CD14-positive monocyte (primary cell): Measurements from ENCODE around the gene NHLRC3. TPM values are rescaled to one million over a fixed set of nuclear protein-coding genes. Genes with fewer than 3 reads are reported as not detected.
A peak's percentile ranks its signal among the peaks of the same experiment; 100 is the strongest.

Experiments
- DNase-seq, 3 donors: peaks; one replicate each; pipeline ENCODE4 v3.0.0-alpha.2; 2011 to 2022
- H2AFZ ChIP-seq: 2 replicates; pipeline ENCODE4 v1.6.0; 2012; ENCODE audit warnings: mild to moderate bottlenecking, low read depth, low read length, inconsistent platforms; ENCODE audit not compliant: insufficient read depth, poor library complexity, severe bottlenecking
- H3K27ac ChIP-seq, 2 donors: 1 replicate in 1 of 2; 2 replicates in 1 of 2; pipeline ENCODE4 v1.5.1; 2012 to 2013; ENCODE audit warnings: low read length in 2 of 2, control low read depth in 1 of 2, inconsistent platforms in 1 of 2, low read depth in 1 of 2, mild to moderate bottlenecking in 1 of 2
- H3K27me3 ChIP-seq, 2 donors: one replicate each; pipeline versions ENCODE4 v1.6.0 to v1.6.1; 2011 to 2013; ENCODE audit warnings: low read length in 2 of 2; ENCODE audit not compliant: control insufficient read depth in 2 of 2, insufficient read depth in 2 of 2
- H3K36me3 ChIP-seq, 2 donors: replicated peaks in 1 of 2; 1 replicate in 1 of 2; 2 replicates in 1 of 2; pipeline versions ENCODE4 v1.5.1 to v1.6.1; 2012 to 2013; ENCODE audit warnings: low read length in 2 of 2, control low read depth in 1 of 2, inconsistent platforms in 1 of 2, mild to moderate bottlenecking in 1 of 2; ENCODE audit not compliant: insufficient read depth in 2 of 2, control insufficient read depth in 1 of 2
- H3K4me1 ChIP-seq, 2 donors: 1 replicate in 1 of 2; 2 replicates in 1 of 2; pipeline versions ENCODE4 v1.5.1 to v1.6.1; 2012 to 2013; ENCODE audit warnings: low read length in 2 of 2, control low read depth in 1 of 2, inconsistent platforms in 1 of 2, mild to moderate bottlenecking in 1 of 2, moderate library complexity in 1 of 2; ENCODE audit not compliant: insufficient read depth in 2 of 2, control insufficient read depth in 1 of 2
- H3K4me2 ChIP-seq: replicated peaks from 2 replicates; pipeline ENCODE3; 2012; ENCODE audit warnings: low read length, moderate library complexity, mild to moderate bottlenecking; ENCODE audit not compliant: poor library complexity, severe bottlenecking; ENCODE audit errors: extremely low read depth
- H3K4me3 ChIP-seq, 3 experiments: fragments of 200-600 bp in 1 of 3; sonication (generic) in 1 of 3; replicated peaks in 1 of 3; 1 replicate in 2 of 3; 2 replicates in 1 of 3; pipeline ENCODE4 v1.5.1; 2011 to 2013; ENCODE audit warnings: low read length in 3 of 3, mild to moderate bottlenecking in 3 of 3, control low read depth in 2 of 3, low read depth in 2 of 3, inconsistent platforms in 1 of 3, moderate library complexity in 1 of 3
- H3K79me2 ChIP-seq: 2 replicates; pipeline ENCODE4 v1.6.0; 2012; ENCODE audit warnings: mild to moderate bottlenecking, control low read depth, inconsistent platforms, low read length, moderate library complexity; ENCODE audit not compliant: insufficient read depth
- H3K9ac ChIP-seq: 2 replicates; pipeline ENCODE4 v1.6.0; 2017; ENCODE audit warnings: low read length, mild to moderate bottlenecking; ENCODE audit not compliant: insufficient read depth, poor library complexity, severe bottlenecking
- H3K9me3 ChIP-seq, 2 donors: replicated peaks in 1 of 2; 1 replicate in 1 of 2; 2 replicates in 1 of 2; pipeline versions ENCODE4 v1.5.1 to v1.6.1; 2012 to 2013; ENCODE audit warnings: low read length in 2 of 2, control low read depth in 1 of 2; ENCODE audit not compliant: control insufficient read depth in 1 of 2, insufficient read depth in 1 of 2
- H4K20me1 ChIP-seq: 2 replicates; pipeline ENCODE4 v1.6.0; 2012; ENCODE audit warnings: mild to moderate bottlenecking, low read length, control low read depth, moderate library complexity; ENCODE audit not compliant: insufficient read depth
- H3K27ac Mint-ChIP-seq, 7 donors: one replicate each; pipeline ENCODE4 v1.8.0; 2020; ENCODE audit warnings: mild to moderate bottlenecking in 7 of 7, mixed read lengths in 7 of 7, moderate library complexity in 6 of 7, inconsistent platforms in 2 of 7
- H3K27me3 Mint-ChIP-seq, 3 donors: one replicate each; pipeline ENCODE4 v1.8.0; 2021 to 2022; ENCODE audit warnings: low read depth in 3 of 3, mild to moderate bottlenecking in 3 of 3, mixed read lengths in 3 of 3, moderate library complexity in 3 of 3, inconsistent platforms in 1 of 3
- H3K36me3 Mint-ChIP-seq, 2 donors: one replicate each; pipeline ENCODE4 v1.8.0; 2020; ENCODE audit warnings: mixed read lengths in 2 of 2, inconsistent platforms in 1 of 2, mild to moderate bottlenecking in 1 of 2
- H3K4me1 Mint-ChIP-seq: one replicate; pipeline ENCODE4 v1.8.0; 2020; ENCODE audit warnings: mild to moderate bottlenecking, mixed read lengths
- H3K4me3 Mint-ChIP-seq, 2 donors: one replicate each; pipeline ENCODE4 v1.8.0; 2020; ENCODE audit warnings: mild to moderate bottlenecking in 2 of 2, mixed read lengths in 2 of 2, moderate library complexity in 1 of 2
- H3K9me3 Mint-ChIP-seq, 7 donors: one replicate each; pipeline ENCODE4 v1.8.0; 2020 to 2022; ENCODE audit warnings: mixed read lengths in 7 of 7, mild to moderate bottlenecking in 6 of 7, moderate library complexity in 6 of 7, inconsistent platforms in 2 of 7
- WGBS: methylation state at CpG from one replicate; pipeline ENCODE4 v1.1.5; 2013; ENCODE audit warnings: missing lambda C conversion rate; ENCODE audit not compliant: insufficient coverage; 5-methylcytosine and 5-hydroxymethylcytosine counted together
- intact Hi-C, 2 donors: fragments of 100-400 bp; cut with micrococcal nuclease; formaldehyde crosslinking; loops; one replicate each; pipeline versions ENCODE4 v1.15.0 to v1.15.1; 2023
- polyA plus RNA-seq, 3 donors: library from polyadenylated mRNA; depleted of rRNA in 1 of 3; unstranded in 2 of 3; stranded (reverse) in 1 of 3; fragments of 300-500 nt in 2 of 3; fragments of >200 nt in 1 of 3; fragmentation: Illumina TruSeq in 2 of 3; gene quantifications; 1 replicate in 2 of 3; 2 replicates in 1 of 3; pipeline ENCODE4 v1.2.3, GENCODE V29; 2012 to 2021
- TF ChIP-seq, protein P1 (sequence below): fragments of 200-600 bp; IDR thresholded peaks from one replicate; pipeline ENCODE4 v1.8.0; 2022; ENCODE audit warnings: antibody characterized with exemption, mild to moderate bottlenecking

Gene NHLRC3
- polyA plus RNA-seq, 3 donors, result 12.8 to 17.7 (median 13.0) TPM

DNA sequence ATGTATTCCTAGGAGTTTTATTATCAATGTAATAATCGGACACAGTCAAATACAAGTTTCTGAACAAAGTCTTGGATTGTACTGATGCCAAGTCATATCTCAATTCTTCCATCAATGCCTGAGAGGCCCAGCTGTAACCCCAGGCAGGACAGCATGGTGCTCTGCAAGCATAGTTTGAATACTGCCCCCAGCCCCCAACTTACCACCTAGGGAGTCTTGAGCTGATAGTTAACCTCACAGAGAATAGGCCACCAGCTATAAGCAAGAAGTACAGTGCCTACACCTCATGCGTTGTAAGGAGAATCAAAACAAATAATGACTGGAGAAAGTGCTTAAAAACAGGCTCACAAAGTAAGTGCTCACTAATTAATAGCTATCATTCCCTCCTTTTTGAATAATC, 3.1 kb upstream of the NHLRC3 start:
- H3K36me3 Mint-ChIP-seq, result peaks cover 16 to 17% of the 10 kb centered on the region in 2 donors
- H3K4me1 ChIP-seq, result peaks cover 42 to 50% of the 10 kb centered on the region in 2 donors
- H3K9me3 Mint-ChIP-seq, result no peaks in the 10 kb centered on the region
- H3K27ac Mint-ChIP-seq, result peak overlapping the region in 2 of 7 donors; percentile 58 to 59
- H3K9ac ChIP-seq, result no peak overlapping the region
- H3K36me3 ChIP-seq, result peaks cover 3 to 18% of the 10 kb centered on the region in 2 donors
- peak overlapping the region; percentile 17 to 58 for H3K4me3 Mint-ChIP-seq
- peaks cover 60% of the 10 kb centered on the region for H4K20me1 ChIP-seq
- peaks cover 0 to 3% (median 0%) of the 10 kb centered on the region in 3 donors for H3K27me3 Mint-ChIP-seq
- H3K27me3 ChIP-seq, result no peaks in the 10 kb centered on the region
- peak overlapping the region in 1 of 3 experiments; percentile 84 for H3K4me3 ChIP-seq
- H3K4me1 Mint-ChIP-seq, result peaks cover 48% of the 10 kb centered on the region
- no peaks in the 10 kb centered on the region for H3K9me3 ChIP-seq
- peaks cover 87% of the 10 kb centered on the region for H3K79me2 ChIP-seq
- DNase-seq, result no peak
- H2AFZ ChIP-seq, result no peak overlapping the region
- intact Hi-C loops, result no loop called here
- peak overlapping the region; percentile 81 for H3K4me2 ChIP-seq
- H3K27ac ChIP-seq, result no peak overlapping the region
- TF ChIP-seq, protein P1, sequence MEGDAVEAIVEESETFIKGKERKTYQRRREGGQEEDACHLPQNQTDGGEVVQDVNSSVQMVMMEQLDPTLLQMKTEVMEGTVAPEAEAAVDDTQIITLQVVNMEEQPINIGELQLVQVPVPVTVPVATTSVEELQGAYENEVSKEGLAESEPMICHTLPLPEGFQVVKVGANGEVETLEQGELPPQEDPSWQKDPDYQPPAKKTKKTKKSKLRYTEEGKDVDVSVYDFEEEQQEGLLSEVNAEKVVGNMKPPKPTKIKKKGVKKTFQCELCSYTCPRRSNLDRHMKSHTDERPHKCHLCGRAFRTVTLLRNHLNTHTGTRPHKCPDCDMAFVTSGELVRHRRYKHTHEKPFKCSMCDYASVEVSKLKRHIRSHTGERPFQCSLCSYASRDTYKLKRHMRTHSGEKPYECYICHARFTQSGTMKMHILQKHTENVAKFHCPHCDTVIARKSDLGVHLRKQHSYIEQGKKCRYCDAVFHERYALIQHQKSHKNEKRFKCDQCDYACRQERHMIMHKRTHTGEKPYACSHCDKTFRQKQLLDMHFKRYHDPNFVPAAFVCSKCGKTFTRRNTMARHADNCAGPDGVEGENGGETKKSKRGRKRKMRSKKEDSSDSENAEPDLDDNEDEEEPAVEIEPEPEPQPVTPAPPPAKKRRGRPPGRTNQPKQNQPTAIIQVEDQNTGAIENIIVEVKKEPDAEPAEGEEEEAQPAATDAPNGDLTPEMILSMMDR, result no peak
- WGBS, result 82% methylated on average over 2 of the region's 2 CpGs

DNA sequence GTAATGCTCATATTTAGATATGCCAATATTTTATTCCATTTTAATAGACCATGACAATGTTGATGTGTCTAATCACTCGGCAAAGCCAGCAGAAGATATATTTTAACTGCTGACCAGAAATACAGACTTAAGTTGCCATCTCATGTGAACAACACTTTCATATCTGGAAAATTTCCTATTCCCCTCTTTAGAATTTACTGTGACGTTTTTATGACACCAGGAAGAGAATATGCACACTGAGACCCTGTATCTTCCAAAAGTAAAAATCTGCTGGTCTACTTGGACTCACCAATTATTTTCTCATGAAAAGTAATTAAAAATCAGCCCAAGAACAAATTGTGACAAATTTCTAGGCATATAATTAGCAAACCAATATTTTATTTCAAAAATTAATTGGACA, 2.5 kb upstream of the NHLRC3 start:
- Histone ChIP-seq H3K36me3 (peaks cover 1 to 12% of the 10 kb centered on the region in 2 donors), H2AFZ (peak overlapping the region; percentile 83), H3K79me2 (peaks cover 88% of the 10 kb centered on the region), H3K27ac (peak overlapping the region in 1 of 2 donors; percentile 24), H3K9me3 (no peaks in the 10 kb centered on the region), H3K4me2 (peak overlapping the region; percentile 81), H3K4me1 (peaks cover 48 to 55% of the 10 kb centered on the region in 2 donors), H4K20me1 (peaks cover 57% of the 10 kb centered on the region), H3K4me3 (peak overlapping the region; percentile 84 to 97 (median 94)), H3K9ac (peak overlapping the region; percentile 25), H3K27me3 (no peaks in the 10 kb centered on the region)
- intact Hi-C loops, result no loop called here
- Mint-ChIP-seq H3K27ac (peak overlapping the region in 1 of 7 donors; percentile 59), H3K36me3 (peaks cover 13 to 14% of the 10 kb centered on the region in 2 donors), H3K4me3 (peak overlapping the region; percentile 58 to 93), H3K27me3 (peaks cover 0 to 3% (median 0%) of the 10 kb centered on the region in 3 donors), H3K4me1 (peaks cover 53% of the 10 kb centered on the region), H3K9me3 (no peaks in the 10 kb centered on the region)
- TF ChIP-seq, protein P1, result no peak
- WGBS, result 42% methylated on average over 2 of the region's 2 CpGs
- DNase-seq, result no peak
